Measurements from ENCODE around the gene INKA2. TPM values are rescaled to one million over a fixed set of nuclear protein-coding genes. Genes with fewer than 3 reads are reported as not detected.

The INKA2 gene
- total and polyA plus RNA-seq, 10 of the 15 experiments (the other 5 are each of a cell fraction or from before 2014, with no cell fraction given): 0.38 to 5.1 (median 1.3) TPM; not detected in 1

DNA sequence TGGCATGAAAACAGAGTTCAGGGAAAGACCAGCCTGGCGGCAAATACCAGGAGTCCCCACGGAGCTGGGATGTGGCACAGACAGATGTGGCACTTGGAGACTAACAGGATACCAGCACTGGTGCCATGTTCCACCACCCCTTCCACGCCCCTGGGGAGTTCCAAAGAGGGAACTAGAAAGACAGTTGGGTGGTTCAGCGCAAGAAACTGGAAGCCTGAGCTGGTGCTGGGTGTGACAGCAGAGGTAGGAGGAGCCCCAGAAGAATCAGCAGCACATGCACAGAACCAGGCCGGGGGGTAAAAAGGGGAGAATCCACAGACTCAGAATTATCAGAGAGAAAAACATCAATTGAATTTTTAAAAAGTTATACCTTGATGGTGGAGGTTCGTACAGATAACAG lies 38.9 kb upstream of the INKA2 start:
- no peak overlapping the region for H3K4me3 ChIP-seq
- H3K9me3 ChIP-seq (replicated peaks; ENCODE audit: control insufficient read depth, insufficient read depth, low read length): no peaks in the 10 kb centered on the region
- TF ChIP-seq, protein P1, sequence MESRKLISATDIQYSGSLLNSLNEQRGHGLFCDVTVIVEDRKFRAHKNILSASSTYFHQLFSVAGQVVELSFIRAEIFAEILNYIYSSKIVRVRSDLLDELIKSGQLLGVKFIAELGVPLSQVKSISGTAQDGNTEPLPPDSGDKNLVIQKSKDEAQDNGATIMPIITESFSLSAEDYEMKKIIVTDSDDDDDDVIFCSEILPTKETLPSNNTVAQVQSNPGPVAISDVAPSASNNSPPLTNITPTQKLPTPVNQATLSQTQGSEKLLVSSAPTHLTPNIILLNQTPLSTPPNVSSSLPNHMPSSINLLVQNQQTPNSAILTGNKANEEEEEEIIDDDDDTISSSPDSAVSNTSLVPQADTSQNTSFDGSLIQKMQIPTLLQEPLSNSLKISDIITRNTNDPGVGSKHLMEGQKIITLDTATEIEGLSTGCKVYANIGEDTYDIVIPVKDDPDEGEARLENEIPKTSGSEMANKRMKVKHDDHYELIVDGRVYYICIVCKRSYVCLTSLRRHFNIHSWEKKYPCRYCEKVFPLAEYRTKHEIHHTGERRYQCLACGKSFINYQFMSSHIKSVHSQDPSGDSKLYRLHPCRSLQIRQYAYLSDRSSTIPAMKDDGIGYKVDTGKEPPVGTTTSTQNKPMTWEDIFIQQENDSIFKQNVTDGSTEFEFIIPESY (IDR thresholded peaks at IDR 0.05): no peak
- no peak for TF ChIP-seq MEF2B (IDR thresholded peaks at IDR 0.05; ENCODE audit: partially characterized antibody, poor library complexity, severe bottlenecking)
- no peak for TF ChIP-seq PAX8 (IDR thresholded peaks at IDR 0.05)
- TF ChIP-seq, protein P2, sequence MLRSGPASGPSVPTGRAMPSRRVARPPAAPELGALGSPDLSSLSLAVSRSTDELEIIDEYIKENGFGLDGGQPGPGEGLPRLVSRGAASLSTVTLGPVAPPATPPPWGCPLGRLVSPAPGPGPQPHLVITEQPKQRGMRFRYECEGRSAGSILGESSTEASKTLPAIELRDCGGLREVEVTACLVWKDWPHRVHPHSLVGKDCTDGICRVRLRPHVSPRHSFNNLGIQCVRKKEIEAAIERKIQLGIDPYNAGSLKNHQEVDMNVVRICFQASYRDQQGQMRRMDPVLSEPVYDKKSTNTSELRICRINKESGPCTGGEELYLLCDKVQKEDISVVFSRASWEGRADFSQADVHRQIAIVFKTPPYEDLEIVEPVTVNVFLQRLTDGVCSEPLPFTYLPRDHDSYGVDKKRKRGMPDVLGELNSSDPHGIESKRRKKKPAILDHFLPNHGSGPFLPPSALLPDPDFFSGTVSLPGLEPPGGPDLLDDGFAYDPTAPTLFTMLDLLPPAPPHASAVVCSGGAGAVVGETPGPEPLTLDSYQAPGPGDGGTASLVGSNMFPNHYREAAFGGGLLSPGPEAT (IDR thresholded peaks at IDR 0.05; ENCODE audit: low read depth): no peak
- no peak for TF ChIP-seq TARDBP (IDR thresholded peaks at IDR 0.05; ENCODE audit: borderline replicate concordance)
- no peak for TF ChIP-seq SMC3 (IDR thresholded peaks at IDR 0.05; ENCODE audit: borderline replicate concordance, low read length)
- TF ChIP-seq, protein P3, sequence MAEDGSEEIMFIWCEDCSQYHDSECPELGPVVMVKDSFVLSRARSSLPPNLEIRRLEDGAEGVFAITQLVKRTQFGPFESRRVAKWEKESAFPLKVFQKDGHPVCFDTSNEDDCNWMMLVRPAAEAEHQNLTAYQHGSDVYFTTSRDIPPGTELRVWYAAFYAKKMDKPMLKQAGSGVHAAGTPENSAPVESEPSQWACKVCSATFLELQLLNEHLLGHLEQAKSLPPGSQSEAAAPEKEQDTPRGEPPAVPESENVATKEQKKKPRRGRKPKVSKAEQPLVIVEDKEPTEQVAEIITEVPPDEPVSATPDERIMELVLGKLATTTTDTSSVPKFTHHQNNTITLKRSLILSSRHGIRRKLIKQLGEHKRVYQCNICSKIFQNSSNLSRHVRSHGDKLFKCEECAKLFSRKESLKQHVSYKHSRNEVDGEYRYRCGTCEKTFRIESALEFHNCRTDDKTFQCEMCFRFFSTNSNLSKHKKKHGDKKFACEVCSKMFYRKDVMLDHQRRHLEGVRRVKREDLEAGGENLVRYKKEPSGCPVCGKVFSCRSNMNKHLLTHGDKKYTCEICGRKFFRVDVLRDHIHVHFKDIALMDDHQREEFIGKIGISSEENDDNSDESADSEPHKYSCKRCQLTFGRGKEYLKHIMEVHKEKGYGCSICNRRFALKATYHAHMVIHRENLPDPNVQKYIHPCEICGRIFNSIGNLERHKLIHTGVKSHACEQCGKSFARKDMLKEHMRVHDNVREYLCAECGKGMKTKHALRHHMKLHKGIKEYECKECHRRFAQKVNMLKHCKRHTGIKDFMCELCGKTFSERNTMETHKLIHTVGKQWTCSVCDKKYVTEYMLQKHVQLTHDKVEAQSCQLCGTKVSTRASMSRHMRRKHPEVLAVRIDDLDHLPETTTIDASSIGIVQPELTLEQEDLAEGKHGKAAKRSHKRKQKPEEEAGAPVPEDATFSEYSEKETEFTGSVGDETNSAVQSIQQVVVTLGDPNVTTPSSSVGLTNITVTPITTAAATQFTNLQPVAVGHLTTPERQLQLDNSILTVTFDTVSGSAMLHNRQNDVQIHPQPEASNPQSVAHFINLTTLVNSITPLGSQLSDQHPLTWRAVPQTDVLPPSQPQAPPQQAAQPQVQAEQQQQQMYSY (CRISPR knock-in tag; IDR thresholded peaks at IDR 0.05): no peak
- no peak for TF ChIP-seq GABPA (IDR thresholded peaks at IDR 0.05; ENCODE audit: low read depth)
- no peak for TF ChIP-seq CBX3 (IDR thresholded peaks at IDR 0.05; ENCODE audit: borderline replicate concordance, low read depth)
- no peak for TF ChIP-seq NRF1 (conservative IDR thresholded peaks at IDR 0.05; ENCODE audit: low read depth, low read length)
- TF ChIP-seq PAX5 (IDR thresholded peaks at IDR 0.05; ENCODE audit: borderline replicate concordance, low read depth, low read length): no peak
- no peak for TF ChIP-seq STAT1 (conservative IDR thresholded peaks at IDR 0.05)
- TF ChIP-seq, protein P4, sequence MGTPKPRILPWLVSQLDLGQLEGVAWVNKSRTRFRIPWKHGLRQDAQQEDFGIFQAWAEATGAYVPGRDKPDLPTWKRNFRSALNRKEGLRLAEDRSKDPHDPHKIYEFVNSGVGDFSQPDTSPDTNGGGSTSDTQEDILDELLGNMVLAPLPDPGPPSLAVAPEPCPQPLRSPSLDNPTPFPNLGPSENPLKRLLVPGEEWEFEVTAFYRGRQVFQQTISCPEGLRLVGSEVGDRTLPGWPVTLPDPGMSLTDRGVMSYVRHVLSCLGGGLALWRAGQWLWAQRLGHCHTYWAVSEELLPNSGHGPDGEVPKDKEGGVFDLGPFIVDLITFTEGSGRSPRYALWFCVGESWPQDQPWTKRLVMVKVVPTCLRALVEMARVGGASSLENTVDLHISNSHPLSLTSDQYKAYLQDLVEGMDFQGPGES (IDR thresholded peaks at IDR 0.05): no peak
- TF ChIP-seq TAF1 (IDR thresholded peaks at IDR 0.05; ENCODE audit: borderline replicate concordance, low read depth, low read length): no peak
- TF ChIP-seq MTA2 (IDR thresholded peaks at IDR 0.05; ENCODE audit: low read depth): no peak
- no peak for TF ChIP-seq JUNB (IDR thresholded peaks at IDR 0.05)
- TF ChIP-seq, protein P5, sequence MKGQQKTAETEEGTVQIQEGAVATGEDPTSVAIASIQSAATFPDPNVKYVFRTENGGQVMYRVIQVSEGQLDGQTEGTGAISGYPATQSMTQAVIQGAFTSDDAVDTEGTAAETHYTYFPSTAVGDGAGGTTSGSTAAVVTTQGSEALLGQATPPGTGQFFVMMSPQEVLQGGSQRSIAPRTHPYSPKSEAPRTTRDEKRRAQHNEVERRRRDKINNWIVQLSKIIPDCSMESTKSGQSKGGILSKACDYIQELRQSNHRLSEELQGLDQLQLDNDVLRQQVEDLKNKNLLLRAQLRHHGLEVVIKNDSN (IDR thresholded peaks at IDR 0.05; ENCODE audit: borderline replicate concordance, extremely low read length, insufficient read depth, low read depth, low read length): no peak
- FAIRE-seq: no peak
- no peaks in the 10 kb centered on the region; a peak in 1 of 4 replicates for H3K27me3 ChIP-seq (replicated peaks in 1 of 2; ENCODE audit: control insufficient read depth in 2 of 2, insufficient read depth in 2 of 2, low read length in 1 of 2)
- H3K36me3 ChIP-seq (ENCODE audit: control insufficient read depth in 2 of 2, insufficient read depth in 2 of 2, low read length in 1 of 2): no peaks in the 10 kb centered on the region
- H3K4me2 ChIP-seq (ENCODE audit: control insufficient read depth, insufficient read depth): no peak overlapping the region
- H2AFZ ChIP-seq (ENCODE audit: control insufficient read depth, low read depth, low read length): no peak overlapping the region
- 55% methylated on average over 6 of the region's 6 CpGs for WGBS (ENCODE audit: insufficient coverage, insufficient replicate concordance, low lambda C conversion rate, missing lambda C conversion rate)
- H4K20me1 ChIP-seq (ENCODE audit: control insufficient read depth, insufficient read depth): no peaks in the 10 kb centered on the region
- ChIA-PET CTCF (interaction anchor here (0.5 to 1.4 kb wide), 3 partner anchors 9 to 327 kb away, joined by 3 read pairs; no protein-coding TSS in a partner anchor), SMC1A (ENCODE audit: uncharacterized antibody, unreplicated experiment) (no interaction called here), RAD21 (ENCODE audit: unreplicated experiment) (no interaction called here), POLR2A (no interaction called here)
- no peak for ATAC-seq
- H3K79me2 ChIP-seq (ENCODE audit: control insufficient read depth, insufficient read depth, low read length): no peaks in the 10 kb centered on the region
- in situ Hi-C loops (cut with MboI): no loop called here
- no peak overlapping the region for H3K9ac ChIP-seq (ENCODE audit: control insufficient read depth, insufficient read depth, low read length)
- H3K4me1 ChIP-seq (ENCODE audit: control insufficient read depth, insufficient read depth, low read length): no peaks in the 10 kb centered on the region
- H3K27ac ChIP-seq (ENCODE audit: control insufficient read depth, insufficient read depth): no peak overlapping the region
- DNase-seq (ENCODE audit: low read depth, low spot score): no peak
- intact Hi-C loops (cut with micrococcal nuclease; ENCODE audit: unreplicated experiment): no loop called here
- BruUV-seq (replicated peaks): no TSS peak
